Measurements from ENCODE around the gene KRT72.

The KRT72 gene

GRCh38 chr12:52630008-52630500, 28.8 kb upstream of the KRT72 start:
- DNase-seq (ENCODE audit: low spot score): no peak

DNA sequence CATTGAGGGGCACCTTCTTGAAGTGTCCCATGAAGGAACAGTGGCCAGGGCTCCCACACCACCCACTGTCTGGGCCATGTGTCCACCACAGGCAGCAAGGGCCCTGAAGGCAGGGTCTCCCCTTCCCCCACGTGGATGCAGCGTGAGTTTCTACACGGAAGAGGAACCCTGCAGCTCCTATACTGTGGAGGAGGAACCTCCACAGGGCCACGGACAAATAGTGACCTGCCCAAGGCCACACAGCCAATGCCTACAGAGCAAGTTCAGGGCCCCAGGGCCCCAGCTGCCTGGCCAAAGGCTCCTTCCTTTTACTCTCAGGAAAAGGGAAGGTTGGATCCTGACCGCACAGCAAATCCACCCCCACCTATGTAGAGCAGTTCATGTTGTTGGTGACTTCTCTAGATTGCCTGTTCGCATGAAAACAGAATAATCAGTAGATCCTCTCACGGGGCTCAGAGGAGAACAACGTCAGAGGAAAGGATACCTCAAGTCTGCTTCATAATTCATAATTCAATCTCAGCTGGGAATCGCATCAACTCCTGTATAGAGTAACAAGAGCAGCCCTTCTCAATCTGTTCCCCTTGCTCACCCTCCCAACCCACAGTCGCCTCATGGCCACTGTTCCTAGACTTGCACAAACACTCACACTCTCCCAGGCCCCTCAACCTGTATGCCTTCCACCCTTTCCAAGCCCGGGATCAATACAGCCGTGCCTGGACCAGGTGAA, 28.2 kb upstream of the KRT72 start:
- no peak for DNase-seq (ENCODE audit: low spot score)

GRCh38 chr12:52628841-52629240, 27.6 kb upstream of the KRT72 start:
- DNase-seq (ENCODE audit: low spot score): no peak

GRCh38 chr12:52628111-52628507, 26.8 kb upstream of the KRT72 start:
- DNase-seq (ENCODE audit: low spot score): no peak

GRCh38 chr12:52627395-52628110, 26.3 kb upstream of the KRT72 start:
- no peak for DNase-seq (ENCODE audit: low spot score)

DNA sequence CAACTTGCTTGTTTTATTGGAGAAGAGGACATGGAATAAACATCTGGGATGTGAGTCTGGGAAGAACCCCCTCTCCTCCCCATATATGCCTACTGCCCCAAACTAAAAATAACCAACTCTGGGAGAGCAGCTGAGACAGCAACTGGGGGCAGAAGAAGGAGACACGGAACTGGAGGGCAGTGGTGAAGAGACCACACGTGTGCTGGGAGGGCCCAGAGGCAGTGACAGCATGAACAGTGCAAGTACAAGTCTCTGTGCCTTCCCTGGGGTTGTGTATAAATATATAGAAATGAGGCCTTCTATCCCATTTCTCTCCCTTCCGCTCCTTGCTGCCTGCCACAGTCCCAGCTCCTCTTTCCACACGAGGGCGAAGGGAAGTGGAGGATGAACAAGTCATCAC, 21.1 kb upstream of the KRT72 start:
- DNase-seq (ENCODE audit: low spot score): no peak

DNA sequence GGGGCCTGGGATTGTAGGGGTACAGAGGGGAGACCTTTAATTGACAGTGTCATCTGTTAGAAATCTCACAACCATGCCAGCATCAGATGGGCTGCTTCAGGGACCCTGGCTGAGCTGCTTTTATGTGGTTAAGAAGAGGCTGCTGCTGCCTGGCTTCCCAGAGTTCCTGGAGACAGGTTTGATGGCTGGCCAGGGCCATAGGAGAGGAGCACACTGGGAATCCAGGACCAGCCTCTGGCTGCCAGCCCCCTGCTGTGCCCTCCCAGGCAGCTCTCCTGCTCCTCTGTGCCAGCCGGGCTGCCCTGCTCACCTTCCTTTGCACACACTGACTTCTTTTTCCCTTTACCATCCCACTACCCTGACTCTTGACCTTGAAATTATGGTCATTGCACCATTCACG, 17.6 kb upstream of the KRT72 start:
- no peak for DNase-seq (ENCODE audit: low spot score)

DNA sequence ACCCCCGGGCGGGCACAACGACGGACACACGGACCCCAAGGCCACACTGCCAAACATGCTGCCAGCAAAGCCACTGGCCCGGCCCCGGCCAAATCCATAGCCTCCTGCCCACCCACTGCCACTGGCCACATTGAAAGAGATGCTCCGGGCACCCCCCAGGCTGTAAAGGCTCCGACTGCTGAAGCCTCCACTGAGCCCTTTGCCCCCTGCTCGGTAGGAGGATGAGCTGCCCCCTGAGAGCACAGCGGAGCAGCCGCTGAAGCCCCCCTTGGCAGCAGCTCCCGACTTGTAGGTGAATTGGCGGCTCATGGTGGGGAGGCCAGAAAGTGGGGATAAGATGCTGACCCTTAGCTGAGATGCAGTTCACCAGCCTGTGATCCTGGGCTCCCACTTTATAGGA, 17.0 kb upstream of the KRT72 start, which contains the start of gene KRT73:
KRT73 (minus strand) TSS at position 344 of the 400 bp plus-strand sequence; CDS start at position 309, 35 bp downstream.
- DNase-seq (ENCODE audit: low spot score): no peak

GRCh38 chr12:52617403-52617785, 16.1 kb upstream of the KRT72 start:
- no peak for DNase-seq (ENCODE audit: low spot score)

GRCh38 chr12:52616680-52617402, 15.6 kb upstream of the KRT72 start:
- no peak for DNase-seq (ENCODE audit: low spot score)

GRCh38 chr12:52615912-52616311, 14.6 kb upstream of the KRT72 start:
- no peak for DNase-seq (ENCODE audit: low spot score)

DNA sequence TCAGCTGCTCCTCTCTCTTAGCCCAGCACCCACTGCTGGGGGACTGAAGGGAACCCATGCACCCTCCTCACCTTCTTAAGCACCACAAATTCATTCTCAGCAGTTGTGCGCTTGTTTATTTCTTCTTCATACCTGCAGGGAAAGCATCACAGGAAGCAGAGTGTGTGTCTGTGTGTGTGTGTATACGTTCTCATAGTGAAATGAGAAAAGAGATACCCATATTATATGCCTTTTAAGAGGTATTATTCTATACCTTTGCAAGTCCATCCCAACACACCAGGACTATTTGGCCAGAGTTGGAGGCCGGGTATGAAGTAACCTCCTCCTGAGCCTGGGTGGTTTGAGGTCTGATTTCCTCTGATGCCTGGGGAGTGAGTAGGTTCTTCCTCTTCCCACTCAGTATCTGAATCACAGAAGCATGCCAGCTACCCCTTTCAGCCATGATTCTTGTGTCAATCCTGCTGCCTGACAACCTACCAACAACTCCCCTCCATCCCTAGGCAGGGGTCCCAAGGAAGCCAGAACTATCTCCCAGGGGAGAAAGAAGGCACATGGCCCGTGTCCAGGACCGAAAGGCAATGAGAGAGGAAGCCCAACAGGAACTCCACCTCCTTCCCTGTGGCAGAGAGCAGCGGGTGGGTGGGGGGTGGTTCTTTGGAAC, 14.1 kb upstream of the KRT72 start:
- DNase-seq (ENCODE audit: low spot score): no peak

DNA sequence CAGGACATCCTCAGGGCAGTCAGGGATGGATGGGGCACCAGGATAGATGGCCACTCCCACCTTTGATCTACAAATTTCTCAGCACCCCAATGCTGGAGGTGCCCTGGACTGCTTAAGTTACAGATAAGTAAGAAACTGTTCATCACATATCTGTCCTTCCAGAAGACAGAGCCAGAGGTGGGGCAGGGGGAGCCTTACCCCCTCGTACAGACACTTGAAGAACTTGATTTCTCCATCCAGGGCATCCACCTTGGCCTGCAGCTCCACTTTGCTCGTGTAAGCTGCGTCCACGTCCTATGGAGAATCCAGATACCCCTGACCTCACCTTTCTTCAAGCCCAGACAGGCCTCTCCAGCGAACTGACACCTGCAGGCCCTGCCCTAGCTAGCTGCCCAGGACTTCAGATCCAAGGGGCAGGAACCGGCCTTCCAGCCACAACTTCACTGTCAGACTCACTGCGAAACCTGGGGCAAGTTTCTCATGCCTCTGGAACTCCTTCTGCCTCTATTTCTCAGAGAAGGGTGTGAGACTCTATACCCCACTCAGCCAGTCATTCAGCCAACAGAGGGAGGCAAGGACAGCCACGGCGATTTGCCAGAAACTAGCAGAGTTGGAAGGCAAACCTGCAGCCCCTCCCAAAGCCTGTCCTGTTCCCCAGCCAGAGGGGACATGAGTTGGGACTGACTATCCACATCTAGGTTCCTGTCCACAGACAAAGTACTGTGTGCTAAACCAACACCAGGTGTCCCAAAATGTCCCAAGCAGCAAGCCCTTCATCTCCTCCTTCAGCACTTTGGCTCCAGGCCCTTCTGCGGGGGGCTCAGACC, 13.3 kb upstream of the KRT72 start:
- no peak for DNase-seq (ENCODE audit: low spot score)

- no peak for DNase-seq (ENCODE audit: low spot score)
These were observed 12.2 kb upstream of the KRT72 start for GRCh38 chr12:52613384-52614030.

GRCh38 chr12:52612431-52613383, 11.4 kb upstream of the KRT72 start:
- no peak for DNase-seq (ENCODE audit: low spot score)

DNA sequence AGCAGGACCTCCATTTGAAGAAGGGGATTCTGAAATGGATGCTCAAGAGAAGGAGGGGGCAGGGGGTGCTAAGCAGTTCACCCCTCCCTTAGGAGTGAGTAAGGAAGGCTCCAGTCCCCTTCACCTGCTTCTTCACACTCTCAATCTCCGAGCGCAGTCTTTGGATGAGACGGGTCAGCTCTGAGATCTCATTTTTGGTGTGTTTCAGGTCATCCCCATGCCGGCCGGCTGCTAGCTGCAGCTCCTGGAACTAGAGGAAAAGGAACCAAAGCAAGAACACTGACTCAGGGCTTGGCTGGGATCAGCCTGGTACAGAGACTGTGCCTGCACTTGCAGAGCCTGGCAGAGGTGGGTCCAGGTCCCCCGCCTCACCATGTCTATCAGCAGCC, 9.8 kb upstream of the KRT72 start:
- DNase-seq (ENCODE audit: low spot score): no peak

GRCh38 chr12:52608826-52609630, 7.8 kb upstream of the KRT72 start:
- no peak for DNase-seq (ENCODE audit: low spot score)

DNA sequence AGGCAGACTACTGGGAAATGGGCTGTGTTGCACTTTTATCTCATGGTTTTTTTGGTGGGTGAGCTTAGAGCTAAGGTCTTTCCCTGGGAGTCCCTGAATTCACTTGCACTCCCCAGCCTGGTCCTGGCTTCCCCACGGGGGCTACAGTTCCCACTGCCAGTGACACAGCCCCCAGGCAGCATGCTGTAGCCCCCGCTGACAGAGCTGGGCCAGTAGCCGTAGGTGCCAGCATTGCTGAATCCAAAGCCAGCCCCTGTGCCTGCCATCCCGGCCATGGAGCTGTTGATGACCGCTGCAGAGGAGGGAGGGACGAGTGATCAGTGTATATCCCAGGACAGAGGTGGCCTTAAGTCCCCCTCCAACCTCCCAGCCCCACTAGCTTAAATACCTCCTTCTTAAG, 6.9 kb upstream of the KRT72 start:
- no peak for DNase-seq (ENCODE audit: low spot score)

- no peak for DNase-seq (ENCODE audit: low spot score)
These were observed 6.1 kb upstream of the KRT72 start for GRCh38 chr12:52607314-52607713.

Measured in RKO (cell line).